Activated naive CD4-positive, alpha-beta T cell treated with anti-CD3 and anti-CD28 coated beads, Interleukin-2, amount 10 ng/mL, durations not matched to agents 7 days and 5 days (primary cell): Measurements from ENCODE around the gene HES6.
A peak's percentile ranks its signal among the peaks of the same experiment; 100 is the strongest.

Source experiments
- CTCF ChIA-PET: fragments of 350-600 bp; sonication (Branson Sonifier 250); formaldehyde crosslinking; loops from one replicate; lab custom pipeline; 2021; ENCODE audit warnings: antibody characterized with exemption; lab: Charles Lee
- DNase-seq: peaks from one replicate; pipeline ENCODE4 v3.0.0-alpha.2; 2020
- H3K27ac Mint-ChIP-seq: one replicate; pipeline ENCODE4 v1.8.0; 2021; ENCODE audit warnings: mild to moderate bottlenecking, moderate library complexity, mixed read lengths
- H3K27me3 Mint-ChIP-seq: one replicate; pipeline ENCODE4 v1.8.0; 2021; ENCODE audit warnings: mild to moderate bottlenecking, mixed read lengths
- H3K36me3 Mint-ChIP-seq: one replicate; pipeline ENCODE4 v1.8.0; 2021; ENCODE audit warnings: mixed read lengths
- H3K4me1 Mint-ChIP-seq: one replicate; pipeline ENCODE4 v1.8.0; 2021; ENCODE audit warnings: mixed read lengths
- H3K4me3 Mint-ChIP-seq: one replicate; pipeline ENCODE4 v1.8.0; 2021; ENCODE audit warnings: mild to moderate bottlenecking, moderate library complexity, mixed read lengths
- H3K9me3 Mint-ChIP-seq: one replicate; pipeline ENCODE4 v1.8.0; 2021; ENCODE audit warnings: mixed read lengths

Gene HES6

DNA sequence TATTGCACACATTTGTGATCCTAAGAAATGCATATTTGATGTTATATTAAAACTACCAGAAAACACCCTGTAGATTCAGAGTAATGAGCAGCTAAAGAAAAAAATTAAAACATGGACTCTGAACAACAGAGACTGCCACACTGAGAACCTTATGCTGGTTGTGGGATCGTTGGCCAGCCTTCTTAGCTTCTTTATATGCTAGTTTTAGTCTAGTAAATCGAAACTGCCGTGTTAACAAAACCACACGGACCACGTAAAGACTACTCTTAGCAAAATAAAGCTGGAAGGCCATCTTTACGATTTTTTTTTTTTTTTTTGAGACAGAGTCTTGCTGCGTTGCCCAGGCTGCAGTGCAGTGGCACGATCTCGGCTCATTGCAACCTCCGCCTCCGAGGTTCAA lies 25.8 kb upstream of the HES6 start:
- Mint-ChIP-seq H3K27ac (no peak overlapping the region), H3K4me1 (peaks cover 11% of the 10 kb centered on the region), H3K9me3 (no peaks in the 10 kb centered on the region), H3K4me3 (no peak overlapping the region), H3K36me3 (peaks cover 22% of the 10 kb centered on the region), H3K27me3 (no peaks in the 10 kb centered on the region)
- CTCF ChIA-PET = interaction anchor here (2.9 to 4.7 kb wide), 3 partner anchors 8 to 297 kb away, joined by 13 to 33 read pairs (median 19); no protein-coding TSS in a partner anchor
- no peak for DNase-seq

DNA sequence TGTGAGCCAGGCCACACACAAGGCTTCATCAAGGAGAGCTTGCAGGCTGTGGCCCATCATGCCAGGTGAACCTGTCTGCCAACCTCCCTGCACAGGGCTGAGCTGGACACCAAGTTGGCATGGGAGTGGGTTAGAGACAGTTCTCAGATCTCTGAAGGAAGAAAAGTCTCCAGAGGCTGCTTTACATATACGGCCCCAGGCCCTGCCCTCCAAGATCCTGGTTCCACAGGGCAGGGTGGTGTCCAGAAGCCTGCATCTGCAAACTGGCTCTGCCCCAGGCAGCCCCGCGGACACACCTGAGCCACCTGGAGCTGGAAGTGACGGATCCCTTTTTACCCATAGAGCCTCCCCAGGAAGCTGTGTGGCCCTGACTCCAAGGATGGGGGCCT lies 24.2 kb upstream of the HES6 start:
- Mint-ChIP-seq H3K27me3 (no peaks in the 10 kb centered on the region), H3K27ac (no peak overlapping the region), H3K9me3 (no peaks in the 10 kb centered on the region), H3K4me3 (no peak overlapping the region), H3K36me3 (peaks cover 21% of the 10 kb centered on the region), H3K4me1 (peaks cover 25% of the 10 kb centered on the region)
- DNase-seq = no peak
- CTCF ChIA-PET = interaction anchor here (0.7 to 4.7 kb wide), 25 partner anchors 9 to 683 kb away, joined by 3 to 33 read pairs (median 4); partner anchors contain the start of gene ERFE

DNA sequence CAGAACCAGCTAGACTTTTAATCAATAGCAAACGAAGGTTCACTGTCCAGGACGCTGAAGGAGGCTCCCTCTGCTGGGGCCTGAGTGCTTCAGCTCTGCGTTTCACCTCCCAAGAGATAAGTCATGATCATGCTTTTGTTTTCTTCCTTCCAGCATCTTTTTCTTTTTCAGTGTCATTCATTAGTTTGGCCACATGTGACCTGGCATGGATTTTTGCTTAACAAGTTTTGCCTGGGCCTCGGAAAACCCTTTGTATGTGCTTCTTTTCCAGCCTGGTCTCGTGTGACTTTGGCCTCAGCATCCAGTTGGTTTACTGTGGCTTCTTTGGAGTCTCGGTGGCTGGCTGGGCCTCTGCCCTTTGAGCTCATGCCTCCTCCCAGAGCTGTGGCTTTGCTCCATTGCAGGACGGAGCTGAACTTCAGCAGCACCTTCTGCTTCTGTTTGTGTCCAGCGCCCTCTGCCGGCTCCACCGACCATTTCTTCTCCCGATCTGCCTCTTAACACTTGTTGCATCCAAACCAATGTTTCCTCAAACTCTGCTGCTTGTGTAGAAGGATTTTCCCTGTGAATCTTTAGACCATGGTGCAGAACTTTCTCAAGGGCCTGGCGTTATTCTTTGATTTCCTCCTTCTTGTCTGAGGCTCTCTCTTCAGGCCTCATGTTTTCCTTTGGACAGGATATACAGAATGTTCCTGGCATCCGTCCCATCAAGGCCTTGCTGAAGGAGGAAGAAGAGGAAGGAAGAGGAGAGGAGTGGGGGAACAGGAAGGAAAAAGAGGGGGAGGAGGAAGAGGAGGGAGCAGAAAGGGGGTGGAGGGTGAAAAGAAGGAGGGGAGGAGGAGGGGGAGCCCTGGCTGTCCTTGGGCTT lies 23.6 kb upstream of the HES6 start:
- Mint-ChIP-seq H3K4me1 (peaks cover 29% of the 10 kb centered on the region), H3K27me3 (no peaks in the 10 kb centered on the region), H3K4me3 (no peak overlapping the region), H3K9me3 (no peaks in the 10 kb centered on the region), H3K36me3 (peaks cover 21% of the 10 kb centered on the region), H3K27ac (no peak overlapping the region)
- peak; percentile 88 for DNase-seq
- CTCF ChIA-PET = interaction anchor here (0.7 to 4.7 kb wide), 32 partner anchors 9 to 682 kb away, joined by 3 to 33 read pairs (median 4); partner anchors contain the start of gene ERFE

DNA sequence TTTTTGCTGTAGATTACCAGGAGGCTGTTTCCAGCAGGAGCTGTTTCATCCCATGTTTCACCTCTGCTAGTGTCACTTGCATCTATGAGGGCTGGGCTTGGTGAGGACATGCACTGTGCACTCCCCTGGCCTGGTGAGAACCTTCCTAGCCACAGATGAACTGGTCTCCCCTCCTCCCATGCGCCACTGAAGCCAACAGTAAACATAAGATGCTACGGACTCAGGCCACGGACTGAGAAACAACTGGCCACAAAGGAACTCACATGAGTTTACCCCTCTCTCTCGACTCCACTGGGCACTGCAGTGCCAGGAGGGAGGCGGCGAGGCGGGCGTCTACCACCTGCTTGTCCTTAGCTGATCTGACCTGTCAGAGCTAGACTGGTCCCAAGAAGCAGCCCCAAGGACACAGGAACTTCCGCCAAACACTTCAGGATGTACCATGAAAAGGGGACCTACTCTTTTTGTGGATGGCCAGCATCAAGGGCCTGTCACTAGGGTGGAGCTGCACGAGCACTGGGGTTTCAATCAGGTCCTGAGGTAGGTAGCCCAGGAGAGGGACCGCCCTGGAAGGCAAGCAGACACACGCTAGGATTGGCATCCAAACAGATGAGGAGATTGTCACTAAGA lies 22.8 kb upstream of the HES6 start:
- H3K4me1 Mint-ChIP-seq = peaks cover 29% of the 10 kb centered on the region
- DNase-seq = no peak
- CTCF ChIA-PET = interaction anchor here (0.6 to 4.7 kb wide), 27 partner anchors 8 to 681 kb away, joined by 3 to 33 read pairs (median 4); partner anchors contain the start of gene ERFE
- peaks cover 22% of the 10 kb centered on the region for H3K36me3 Mint-ChIP-seq
- H3K27me3 Mint-ChIP-seq = no peaks in the 10 kb centered on the region
- no peaks in the 10 kb centered on the region for H3K9me3 Mint-ChIP-seq
- H3K4me3 Mint-ChIP-seq = no peak overlapping the region
- H3K27ac Mint-ChIP-seq = no peak overlapping the region

DNA sequence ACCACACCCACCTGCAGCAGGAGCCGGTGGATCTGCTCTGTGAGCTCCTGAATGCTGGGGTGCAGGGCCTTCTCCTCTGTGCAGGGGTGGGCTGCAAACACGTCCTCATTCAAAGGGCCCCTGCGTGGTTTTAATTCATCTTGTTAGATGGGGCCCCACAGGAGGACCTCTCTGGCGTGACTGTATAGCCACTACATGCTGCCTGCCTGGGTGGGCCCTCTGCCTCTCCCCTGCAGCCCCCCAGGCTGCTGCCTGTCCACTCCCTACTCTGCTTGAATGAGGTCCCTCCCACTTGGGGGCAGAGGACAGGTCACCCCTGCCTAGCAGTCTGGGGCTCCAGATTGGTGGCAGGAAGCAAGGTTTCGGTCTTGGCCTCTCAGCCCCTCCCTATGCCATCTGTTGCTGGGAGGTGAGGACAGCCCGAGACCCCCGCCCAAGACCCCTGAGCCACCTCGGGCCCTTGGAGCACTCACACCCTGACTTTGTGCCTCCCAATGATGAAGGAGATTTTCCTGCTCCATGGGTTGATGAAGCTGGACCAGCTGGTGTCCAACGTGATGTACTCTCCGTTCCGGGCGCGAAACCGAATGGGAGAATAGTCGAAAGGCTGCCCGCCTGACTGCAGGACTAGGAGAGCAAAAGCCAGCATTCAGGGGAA lies 22.0 kb upstream of the HES6 start:
- Mint-ChIP-seq H3K36me3 (peaks cover 15% of the 10 kb centered on the region), H3K4me3 (no peak overlapping the region)

DNA sequence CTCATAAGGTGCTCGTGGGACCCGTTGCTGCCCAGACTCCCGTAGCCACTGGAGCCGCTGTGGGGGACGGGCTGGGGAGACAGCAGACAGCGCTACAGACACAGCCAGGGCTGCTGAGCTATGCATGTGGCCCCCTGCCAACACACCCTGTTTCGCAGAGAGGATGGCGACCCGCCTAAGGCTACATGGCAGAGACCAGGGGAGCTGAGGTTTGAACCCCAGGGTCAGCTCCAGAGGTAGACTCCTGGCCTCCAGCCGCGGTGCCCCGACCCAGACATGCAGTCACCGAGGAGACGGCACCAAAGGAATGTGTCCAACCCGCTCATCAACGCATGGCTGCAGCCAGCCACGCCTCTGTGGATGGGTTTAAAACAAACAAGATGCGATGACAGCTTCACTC lies 21.0 kb upstream of the HES6 start:
- Mint-ChIP-seq H3K27ac (no peak overlapping the region), H3K9me3 (no peaks in the 10 kb centered on the region), H3K4me3 (no peak overlapping the region), H3K36me3 (peaks cover 15% of the 10 kb centered on the region), H3K4me1 (peaks cover 32% of the 10 kb centered on the region), H3K27me3 (no peaks in the 10 kb centered on the region)
- CTCF ChIA-PET = interaction anchor here (1.0 to 3.8 kb wide), 5 partner anchors 12 to 403 kb away, joined by 3 to 24 read pairs (median 3); no protein-coding TSS in a partner anchor
- DNase-seq = no peak

More for the DNA sequence above, 22.0 kb upstream of the HES6 start:
- Mint-ChIP-seq H3K27me3 (no peaks in the 10 kb centered on the region), H3K4me1 (peaks cover 31% of the 10 kb centered on the region), H3K27ac (no peak overlapping the region), H3K9me3 (no peaks in the 10 kb centered on the region)
- DNase-seq = no peak
- CTCF ChIA-PET = interaction anchor here (0.6 to 4.7 kb wide), 6 partner anchors 11 to 404 kb away, joined by 3 to 33 read pairs (median 20); partner anchors contain the start of gene ERFE

DNA sequence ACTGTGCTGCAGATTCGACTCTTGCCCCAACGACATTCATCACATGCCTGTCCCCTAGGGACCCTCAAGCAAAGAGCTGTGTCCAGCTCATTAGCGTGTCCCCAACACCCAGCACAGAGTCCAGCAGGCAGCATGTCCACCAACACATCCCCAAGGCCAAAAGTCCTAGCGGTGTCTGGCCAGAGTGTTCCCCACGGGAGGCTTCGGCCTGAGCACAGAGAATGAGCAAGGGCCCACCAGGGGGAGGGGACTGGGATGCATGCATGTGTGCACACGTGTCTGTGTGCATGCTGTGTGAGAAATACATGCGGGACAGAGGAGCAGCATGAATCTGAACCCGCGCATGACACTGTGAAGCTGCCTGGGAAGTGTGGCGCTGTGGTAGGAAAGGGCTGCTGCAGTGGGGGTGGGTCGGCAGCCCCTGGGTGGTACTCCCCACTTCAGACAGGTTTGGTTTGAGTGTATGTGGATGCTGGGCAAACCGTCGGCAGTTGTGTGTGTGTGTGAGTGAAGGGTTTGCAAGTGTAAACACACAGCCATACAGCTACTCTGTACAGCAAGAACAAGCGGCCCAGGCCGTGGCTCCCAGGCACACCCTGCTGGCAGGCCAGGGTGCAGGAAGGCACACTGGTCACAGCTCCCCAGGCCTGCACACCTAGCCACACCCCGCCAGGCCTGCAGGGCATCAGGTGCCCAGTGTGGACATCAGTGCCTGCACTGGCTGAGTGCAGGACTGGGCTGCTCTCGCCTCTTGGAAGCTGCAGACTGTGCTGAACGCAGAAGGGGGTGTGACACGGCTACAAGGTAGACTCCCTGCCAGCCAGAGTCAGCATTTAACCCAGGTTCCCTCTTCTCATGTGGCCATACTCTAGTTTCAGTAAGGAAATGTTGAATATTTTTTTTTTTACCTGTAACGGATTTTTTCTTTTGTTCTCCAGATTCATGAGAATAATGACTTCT lies 19.5 kb upstream of the HES6 start:
- no peak overlapping the region for H3K4me3 Mint-ChIP-seq
- no peaks in the 10 kb centered on the region for H3K9me3 Mint-ChIP-seq
- CTCF ChIA-PET = interaction anchor here (1.2 to 2.0 kb wide), 6 partner anchors 10 to 485 kb away, joined by 3 to 11 read pairs (median 4); no protein-coding TSS in a partner anchor
- H3K4me1 Mint-ChIP-seq = peaks cover 32% of the 10 kb centered on the region
- peaks cover 23% of the 10 kb centered on the region for H3K36me3 Mint-ChIP-seq
- DNase-seq = peak; percentile 49
- no peaks in the 10 kb centered on the region for H3K27me3 Mint-ChIP-seq
- H3K27ac Mint-ChIP-seq = peak overlapping the region; percentile 33

DNA sequence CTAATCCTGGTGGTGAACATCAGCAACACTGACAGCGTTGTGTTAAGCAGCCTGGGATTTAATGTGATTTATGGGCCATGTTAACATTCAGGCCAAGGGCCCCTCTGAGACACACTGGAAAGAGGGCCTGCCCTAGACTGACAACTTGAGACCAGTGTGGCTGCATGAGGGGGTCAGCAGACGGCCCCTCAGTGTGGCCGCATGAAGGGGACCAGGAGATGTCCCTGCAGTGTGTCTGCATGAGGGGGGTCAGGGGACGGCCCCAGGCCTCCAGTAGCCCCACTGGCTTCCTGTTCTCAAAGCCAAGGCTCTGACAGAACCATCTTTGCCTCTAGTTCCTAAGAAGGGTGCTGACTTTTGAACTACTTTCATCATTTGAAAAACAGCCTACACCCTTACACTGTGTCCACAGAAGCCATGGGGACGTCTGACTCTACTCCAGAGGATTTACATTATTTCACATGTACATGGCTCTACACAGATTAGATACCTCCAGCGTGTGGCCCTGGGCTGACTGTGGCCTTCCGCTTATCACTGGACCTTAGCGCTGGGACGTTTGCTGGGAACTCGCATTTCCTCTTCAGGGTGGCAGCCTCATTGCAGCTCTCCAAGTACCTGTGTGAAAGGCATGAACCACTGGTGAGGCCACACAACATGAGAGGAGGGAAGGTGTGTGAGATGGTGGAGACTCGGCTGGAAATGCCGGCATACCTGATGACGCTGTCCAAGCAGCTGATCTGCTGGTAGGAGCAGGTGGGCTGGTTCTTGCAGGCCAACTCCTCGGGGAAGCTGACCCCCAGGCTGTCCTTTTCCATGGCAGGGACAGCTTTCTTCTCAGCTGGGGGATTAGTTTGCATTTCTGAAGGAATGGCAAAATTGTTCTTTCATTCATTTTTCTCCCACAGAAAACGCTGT lies 18.2 kb upstream of the HES6 start:
- Mint-ChIP-seq H3K36me3 (peaks cover 17% of the 10 kb centered on the region), H3K4me3 (no peak overlapping the region), H3K4me1 (peaks cover 26% of the 10 kb centered on the region), H3K27me3 (no peaks in the 10 kb centered on the region), H3K27ac (no peak overlapping the region), H3K9me3 (no peaks in the 10 kb centered on the region)
- CTCF ChIA-PET = interaction anchor here (1.1 to 2.0 kb wide), 5 partner anchors 8 to 400 kb away, joined by 3 to 11 read pairs (median 4); no protein-coding TSS in a partner anchor
- no peak for DNase-seq

DNA sequence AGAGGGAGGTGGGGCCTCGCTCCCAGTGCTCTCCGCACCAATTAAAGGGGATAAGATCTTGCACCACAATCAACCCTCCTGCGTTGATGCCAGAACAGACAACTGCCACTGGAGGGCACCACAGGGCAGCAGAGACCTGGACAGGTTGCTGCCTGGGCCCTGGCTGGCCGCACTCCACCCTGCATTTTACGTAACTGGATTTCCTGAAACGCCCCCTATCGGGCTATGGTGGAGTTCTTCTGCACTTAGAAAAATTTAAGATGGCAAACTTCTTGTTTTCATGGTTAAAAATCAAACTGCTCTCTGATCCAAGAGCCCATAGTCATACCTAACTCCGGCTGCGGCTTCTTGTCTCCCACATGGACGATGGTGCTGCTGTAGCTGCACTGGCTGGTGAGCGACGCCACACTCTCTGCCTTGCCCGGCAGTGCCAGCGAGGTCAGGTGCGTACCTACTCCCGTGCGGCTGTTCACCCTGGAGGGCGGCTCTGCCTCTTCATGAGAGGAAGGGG lies 16.8 kb upstream of the HES6 start:
- Mint-ChIP-seq H3K36me3 (peaks cover 17% of the 10 kb centered on the region), H3K4me3 (no peak overlapping the region), H3K27ac (no peak overlapping the region), H3K27me3 (no peaks in the 10 kb centered on the region), H3K9me3 (no peaks in the 10 kb centered on the region), H3K4me1 (peaks cover 23% of the 10 kb centered on the region)
- DNase-seq = peak; percentile 86
- CTCF ChIA-PET = interaction anchor here (0.7 to 2.0 kb wide), 6 partner anchors 9 to 288 kb away, joined by 3 to 8 read pairs (median 3); no protein-coding TSS in a partner anchor

DNA sequence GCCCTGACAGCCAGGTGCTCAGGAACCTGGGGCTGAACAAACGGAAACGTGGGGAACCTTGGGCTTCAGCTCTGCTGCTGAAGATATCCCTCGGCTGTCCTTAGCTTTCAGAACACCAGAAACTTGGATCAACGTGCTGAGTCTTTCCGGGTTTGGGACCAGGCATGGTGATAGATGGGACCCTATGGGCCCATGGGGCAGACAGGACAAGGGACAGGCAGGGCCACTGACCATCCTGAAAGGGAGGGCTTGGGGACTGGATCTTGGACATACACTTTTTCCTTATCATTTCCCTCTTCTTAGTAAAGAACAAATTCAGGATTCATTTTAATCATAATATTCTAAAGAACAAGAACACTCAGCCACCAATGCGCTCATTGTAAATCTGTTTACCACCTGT lies 16.3 kb upstream of the HES6 start:
- CTCF ChIA-PET = interaction anchor here (0.7 to 3.0 kb wide), 6 partner anchors 8 to 288 kb away, joined by 3 to 10 read pairs (median 4); partner anchors contain the start of gene PER2
- no peak for DNase-seq
- H3K27me3 Mint-ChIP-seq = no peaks in the 10 kb centered on the region
- H3K9me3 Mint-ChIP-seq = no peaks in the 10 kb centered on the region
- H3K4me1 Mint-ChIP-seq = peaks cover 23% of the 10 kb centered on the region
- H3K27ac Mint-ChIP-seq = no peak overlapping the region
- H3K4me3 Mint-ChIP-seq = no peak overlapping the region
- H3K36me3 Mint-ChIP-seq = peaks cover 17% of the 10 kb centered on the region

DNA sequence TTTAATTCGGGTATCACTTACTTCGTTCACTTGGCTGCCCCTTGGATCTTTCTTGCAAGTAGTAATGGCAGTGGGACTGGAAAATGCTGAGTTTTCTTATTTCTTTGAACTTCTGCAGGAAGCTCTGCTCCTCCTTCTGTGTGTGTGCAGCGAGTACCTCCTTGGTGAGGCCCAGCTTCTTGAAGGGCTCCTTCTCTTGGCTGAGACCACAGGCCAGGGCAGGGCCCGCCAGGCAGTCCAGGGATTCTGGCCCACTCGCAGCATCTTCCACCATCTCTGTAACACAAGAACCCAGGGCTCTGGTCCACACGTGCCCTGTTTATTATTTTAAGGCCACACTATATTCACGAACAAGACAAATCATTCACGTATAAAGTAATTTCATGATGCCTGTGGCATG lies 15.8 kb upstream of the HES6 start:
- peaks cover 17% of the 10 kb centered on the region for H3K36me3 Mint-ChIP-seq
- no peak overlapping the region for H3K27ac Mint-ChIP-seq
- CTCF ChIA-PET = interaction anchor here (0.7 to 3.0 kb wide), 6 partner anchors 8 to 287 kb away, joined by 3 to 10 read pairs (median 4); partner anchors contain the start of gene PER2
- no peak overlapping the region for H3K4me3 Mint-ChIP-seq
- no peaks in the 10 kb centered on the region for H3K27me3 Mint-ChIP-seq
- H3K4me1 Mint-ChIP-seq = peaks cover 22% of the 10 kb centered on the region
- no peak for DNase-seq
- H3K9me3 Mint-ChIP-seq = no peaks in the 10 kb centered on the region

DNA sequence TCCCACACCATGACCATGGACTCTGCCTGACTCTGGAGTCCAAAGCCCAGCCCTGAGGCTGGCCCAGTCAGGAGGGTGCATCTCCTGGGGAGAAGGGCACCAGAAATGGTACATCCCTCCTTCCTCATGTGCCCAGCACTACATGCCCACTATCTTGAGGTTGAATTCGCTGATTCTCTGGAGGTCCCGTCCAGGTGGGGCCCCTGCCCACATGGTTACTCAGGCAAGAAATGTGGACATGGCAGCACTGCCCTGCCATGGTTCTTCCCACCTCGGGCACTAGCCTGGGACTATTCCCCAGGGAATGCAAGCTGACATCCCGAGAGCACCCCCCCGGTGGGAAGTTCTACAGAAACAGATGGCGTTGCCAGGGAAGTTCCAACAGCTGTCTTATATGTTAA lies 15.3 kb upstream of the HES6 start:
- Mint-ChIP-seq H3K27me3 (no peaks in the 10 kb centered on the region), H3K27ac (no peak overlapping the region), H3K4me3 (no peak overlapping the region), H3K4me1 (peaks cover 17% of the 10 kb centered on the region), H3K36me3 (peaks cover 17% of the 10 kb centered on the region), H3K9me3 (no peaks in the 10 kb centered on the region)
- DNase-seq = no peak
- CTCF ChIA-PET = interaction anchor here (0.7 to 3.0 kb wide), 6 partner anchors 9 to 530 kb away, joined by 3 to 10 read pairs (median 4); partner anchors contain the start of gene PER2
